ENCODE measurements around the gene SDHAF2. TPM values are rescaled to one million over a fixed set of nuclear protein-coding genes. Genes with fewer than 3 reads are reported as not detected.
"Not testable (repeated sequence)": the region's sequence is repeated elsewhere in the genome, so short reads cannot be mapped to it uniquely, and the experiment has no call there.

SDHAF2 gene
- 82.5 and 85.3 TPM in 2 replicates for total RNA-seq (2014; rRNA removed; shearing (Covaris generic))
- polyA plus RNA-seq (2015; cell fraction: cytosol; rRNA removed), result 53.5 and 76.6 TPM in 2 replicates
- polyA plus RNA-seq (2015; cell fraction: nucleus; rRNA removed), result 53.0 and 59.1 TPM in 2 replicates

- DNase-seq (ENCODE audit: low read depth), result peak; percentile 93
Observed at GRCh38 chr11:61429691-61430582, at the start of gene SDHAF2, which contains the start of gene CPSF7. Gene SDHAF2 (plus strand): TSS chr11:61430124. CDS start chr11:61430147, 23 bp downstream. Gene CPSF7 (minus strand): TSS chr11:61429975. CDS start chr11:61429235, 740 bp downstream.

- no peak for DNase-seq (ENCODE audit: low read depth)
Observed at GRCh38 chr11:61380884-61381283, 49.0 kb upstream of the SDHAF2 start.

DNA sequence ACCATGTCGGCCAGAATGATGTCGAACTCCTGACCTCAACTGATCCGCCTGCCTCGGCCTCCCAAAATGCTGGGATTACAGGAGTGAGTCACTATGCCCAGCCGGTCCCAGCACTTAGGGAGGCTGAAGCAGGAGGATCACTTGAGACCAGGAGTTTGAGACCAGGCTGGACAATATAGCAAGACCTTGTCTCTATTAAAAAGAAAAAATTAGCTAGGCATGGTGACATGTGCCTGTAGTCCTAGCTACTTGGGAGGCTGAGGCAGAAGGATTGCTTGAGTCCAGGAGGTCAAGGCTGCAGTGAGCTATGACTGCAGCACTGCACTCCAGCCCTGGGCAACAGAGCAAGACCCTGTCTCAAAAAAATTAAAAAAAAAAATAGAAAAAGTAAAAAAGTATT lies 46.1 kb upstream of the SDHAF2 start:
- not testable (repeated sequence) for DNase-seq (ENCODE audit: low read depth)

DNA sequence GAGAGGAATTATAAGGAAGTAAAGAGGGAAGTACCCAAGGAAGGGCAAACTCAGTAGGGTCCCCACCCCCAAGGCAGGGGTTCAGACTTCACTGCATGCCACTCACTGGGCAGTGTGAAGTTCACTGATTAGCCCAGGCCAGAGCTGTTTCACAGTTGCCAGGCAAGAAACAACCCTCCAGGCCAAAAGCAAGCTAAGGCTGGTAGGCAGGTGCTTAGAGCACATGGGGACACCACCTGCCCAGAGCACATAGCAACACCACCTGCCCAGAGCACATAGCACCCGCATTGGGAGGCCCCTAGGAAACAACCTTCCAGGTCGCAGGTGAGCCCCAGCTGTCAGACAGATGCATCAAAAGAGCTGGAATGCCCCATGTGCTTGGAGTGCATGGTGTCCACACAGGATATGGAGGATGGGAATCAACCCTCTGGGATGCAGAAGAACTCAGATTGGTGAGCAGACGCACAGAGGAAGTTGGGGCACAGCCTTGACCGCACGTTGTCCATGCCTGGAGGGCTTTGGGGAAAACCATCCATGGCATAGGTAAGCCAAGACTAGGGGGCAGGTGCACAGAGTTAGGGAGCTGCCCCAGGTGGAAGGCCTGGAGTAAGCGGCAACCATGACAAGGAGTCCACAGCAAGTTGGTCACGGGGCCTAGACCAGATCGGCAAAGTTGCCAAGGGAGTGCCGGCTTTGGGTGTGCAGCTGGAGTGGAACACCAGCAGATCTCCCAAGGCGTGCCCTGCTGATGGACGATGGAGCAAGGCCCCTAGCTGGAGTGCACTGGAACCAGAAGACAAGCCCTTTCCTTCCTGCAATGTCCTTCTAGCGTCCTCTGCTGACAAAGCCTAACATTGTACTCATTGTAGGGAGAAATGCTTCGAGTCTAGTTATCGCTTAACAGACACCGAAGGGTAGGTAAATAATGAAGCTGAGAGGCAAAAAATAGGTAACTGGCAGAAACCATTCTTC lies 45.4 kb upstream of the SDHAF2 start:
- no peak for DNase-seq (ENCODE audit: low read depth)

- DNase-seq (ENCODE audit: low read depth), result no peak
Observed at GRCh38 chr11:61390161-61390560, 39.8 kb upstream of the SDHAF2 start.

DNA sequence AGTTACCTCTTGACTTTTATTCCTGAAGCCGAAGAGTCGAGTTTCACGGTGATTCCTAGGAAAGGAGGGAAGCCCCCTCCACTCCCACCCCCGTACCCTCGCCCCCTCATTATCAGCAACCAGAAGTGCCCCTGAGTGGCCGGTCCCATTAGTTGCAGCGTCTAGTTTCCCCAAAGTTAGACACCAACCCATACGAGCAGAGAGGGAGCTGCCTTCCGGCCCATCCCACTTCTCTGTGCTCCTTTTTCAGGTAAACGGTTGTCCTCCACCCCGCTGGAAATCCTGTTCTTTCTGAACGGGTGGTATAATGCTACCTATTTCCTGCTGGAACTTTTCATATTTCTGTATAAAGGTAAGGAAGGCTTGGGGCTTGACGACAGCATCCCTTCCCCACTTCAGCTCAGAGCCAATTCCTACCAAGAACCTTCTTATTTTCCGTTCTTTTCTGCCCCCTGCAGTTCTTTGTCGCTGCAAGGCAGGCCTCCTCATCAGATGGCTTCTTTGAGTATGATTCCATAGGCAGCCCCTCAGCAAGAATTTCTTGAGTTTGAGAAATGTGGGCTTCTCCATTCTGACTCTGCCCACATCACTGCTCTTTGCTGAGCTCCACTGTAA lies 36.8 kb upstream of the SDHAF2 start:
- DNase-seq (ENCODE audit: low read depth), result no peak

- no peak for DNase-seq (ENCODE audit: low read depth)
Observed at GRCh38 chr11:61401173-61401572, 28.8 kb upstream of the SDHAF2 start.

DNA sequence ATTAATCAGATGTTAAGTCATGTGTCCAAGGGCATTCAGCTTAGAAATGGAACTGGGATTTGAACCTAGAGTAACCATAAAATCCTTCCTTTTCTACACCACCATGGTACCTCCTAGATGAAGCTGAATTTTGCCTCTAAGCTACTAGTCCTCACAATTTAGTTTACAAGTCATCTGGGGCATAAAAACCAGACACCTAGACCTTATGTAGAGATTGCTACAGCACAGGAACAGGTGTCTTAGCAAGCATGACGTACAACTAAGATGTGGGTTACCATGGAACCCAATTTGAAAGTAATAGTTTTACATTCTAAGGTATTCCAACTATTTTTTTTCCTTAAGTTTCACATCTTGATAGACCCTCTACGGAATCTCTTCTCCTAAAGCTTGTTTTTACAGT lies 28.4 kb upstream of the SDHAF2 start:
- no peak for DNase-seq (ENCODE audit: low read depth)

- no peak for DNase-seq (ENCODE audit: low read depth)
Observed at GRCh38 chr11:61403658-61404057, 26.3 kb upstream of the SDHAF2 start.

DNA sequence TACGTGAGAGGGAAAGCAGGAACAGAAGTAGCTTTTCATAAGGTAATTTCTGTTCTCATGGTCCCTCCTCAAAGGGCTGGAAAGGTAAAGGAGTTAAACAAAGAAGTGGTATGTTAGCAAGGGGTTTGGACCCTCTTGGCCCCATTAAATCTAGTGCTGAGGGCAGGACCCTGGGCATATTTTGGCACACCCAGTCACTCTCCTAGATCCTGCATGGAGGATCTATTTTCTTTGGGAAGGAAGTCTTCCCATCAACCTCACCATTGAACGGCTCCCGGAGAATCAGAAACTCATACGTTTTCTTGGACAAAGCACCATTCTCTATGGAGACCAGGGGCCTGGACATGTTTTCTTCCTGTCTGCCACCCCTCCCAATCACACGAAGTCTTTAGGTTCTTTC lies 25.8 kb upstream of the SDHAF2 start:
- DNase-seq (ENCODE audit: low read depth), result no peak

DNA sequence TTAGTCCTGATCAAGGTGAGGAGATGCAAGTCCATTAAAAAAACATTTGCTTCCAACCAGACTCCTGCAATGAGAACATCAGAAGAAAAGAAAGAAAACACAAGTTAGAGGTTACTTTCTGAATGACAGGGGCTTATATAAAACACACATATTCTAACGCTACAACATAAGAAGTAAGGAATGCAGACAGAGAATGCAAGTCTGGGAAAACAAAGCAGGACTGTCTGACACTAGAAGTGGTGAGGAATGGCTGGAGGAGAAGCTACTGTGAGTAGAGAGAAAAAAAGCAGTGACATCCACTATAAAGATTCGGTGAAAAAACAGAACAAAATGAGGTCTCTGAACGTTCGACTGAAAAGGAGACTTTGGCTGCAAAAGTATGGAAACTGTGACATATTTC lies 25.3 kb upstream of the SDHAF2 start:
- no peak for DNase-seq (ENCODE audit: low read depth)

DNA sequence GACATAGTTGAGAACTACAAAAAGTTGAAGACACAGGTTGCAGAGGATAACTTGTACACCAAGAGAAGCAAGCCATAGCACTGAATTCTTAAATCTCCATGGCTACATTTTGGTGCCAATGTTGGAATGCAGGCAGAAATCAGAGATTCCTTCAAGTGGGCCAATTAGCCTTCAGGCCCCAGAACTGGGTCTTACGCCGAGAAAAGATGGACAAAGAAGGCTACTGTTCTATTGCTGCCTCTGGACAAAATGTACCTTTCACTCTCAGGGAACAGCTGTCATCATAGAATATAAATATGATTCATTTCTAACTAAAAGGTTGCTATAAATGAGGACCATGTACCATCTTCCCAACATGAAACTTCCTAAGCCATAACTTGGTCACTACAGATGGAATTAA lies 23.9 kb upstream of the SDHAF2 start:
- DNase-seq (ENCODE audit: low read depth), result no peak

DNA sequence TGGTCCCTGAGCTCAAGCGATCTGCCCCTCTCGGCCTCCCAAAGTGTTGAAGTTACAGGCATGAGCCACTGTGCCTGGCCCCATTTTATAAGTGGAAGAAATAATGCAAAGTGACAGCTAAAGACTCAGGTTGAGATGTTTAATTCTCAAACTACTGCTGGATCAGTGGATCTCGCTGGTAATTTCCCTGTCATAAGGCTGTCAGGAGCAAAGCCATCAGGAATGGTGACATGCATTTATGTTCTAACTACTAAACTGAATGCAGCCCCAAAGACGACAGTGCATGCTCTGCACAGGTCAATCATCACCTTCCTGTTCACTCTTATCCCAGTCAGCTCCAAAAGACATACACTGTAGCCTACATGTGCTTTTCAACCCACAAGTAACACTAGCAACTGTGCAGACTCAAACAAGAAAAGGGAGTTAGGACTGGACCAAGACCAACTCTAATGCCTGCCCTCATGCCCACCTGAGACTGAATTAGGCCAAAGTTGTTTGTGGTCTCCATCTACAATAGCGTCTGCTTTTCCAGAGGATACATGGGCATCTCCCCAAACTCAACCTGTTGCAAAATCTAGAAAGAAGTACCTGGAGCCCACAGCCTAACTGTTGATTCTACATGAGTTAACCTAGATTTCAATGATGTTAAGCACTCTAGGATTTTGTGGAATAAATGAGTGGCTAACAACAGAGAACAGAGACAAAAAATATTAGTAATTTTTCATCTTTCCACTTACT lies 22.8 kb upstream of the SDHAF2 start:
- no peak for DNase-seq (ENCODE audit: low read depth)

GRCh38 chr11:61411589-61411988 lies 18.3 kb upstream of the SDHAF2 start:
- no peak for DNase-seq (ENCODE audit: low read depth)

DNA sequence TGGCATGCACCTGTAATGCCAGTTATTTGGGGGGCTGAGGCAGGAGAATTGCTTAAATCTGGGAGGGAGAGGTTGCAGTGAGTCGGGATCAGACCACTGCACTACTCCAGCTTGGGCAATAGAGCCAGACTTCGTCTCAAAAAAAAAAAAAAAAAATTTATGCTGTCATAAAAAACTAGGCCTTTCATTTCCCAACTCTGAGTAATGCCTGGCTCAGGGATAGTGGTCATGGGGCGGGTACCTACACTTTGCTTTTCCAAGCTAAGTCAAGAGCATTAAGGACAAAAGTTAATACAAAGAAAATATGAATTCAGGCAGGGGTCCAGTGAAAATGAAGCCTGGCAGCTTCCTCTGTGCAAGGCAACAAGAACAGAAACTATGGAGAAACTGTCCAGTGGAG lies 16.4 kb upstream of the SDHAF2 start:
- DNase-seq (ENCODE audit: low read depth), result peak; percentile 31

GRCh38 chr11:61414547-61414946 lies 15.4 kb upstream of the SDHAF2 start:
- DNase-seq (ENCODE audit: low read depth), result no peak

GRCh38 chr11:61415381-61415780 lies 14.5 kb upstream of the SDHAF2 start:
- no peak for DNase-seq (ENCODE audit: low read depth)

- no peak for DNase-seq (ENCODE audit: low read depth)
Observed at GRCh38 chr11:61416941-61417340, 13.0 kb upstream of the SDHAF2 start.

DNA sequence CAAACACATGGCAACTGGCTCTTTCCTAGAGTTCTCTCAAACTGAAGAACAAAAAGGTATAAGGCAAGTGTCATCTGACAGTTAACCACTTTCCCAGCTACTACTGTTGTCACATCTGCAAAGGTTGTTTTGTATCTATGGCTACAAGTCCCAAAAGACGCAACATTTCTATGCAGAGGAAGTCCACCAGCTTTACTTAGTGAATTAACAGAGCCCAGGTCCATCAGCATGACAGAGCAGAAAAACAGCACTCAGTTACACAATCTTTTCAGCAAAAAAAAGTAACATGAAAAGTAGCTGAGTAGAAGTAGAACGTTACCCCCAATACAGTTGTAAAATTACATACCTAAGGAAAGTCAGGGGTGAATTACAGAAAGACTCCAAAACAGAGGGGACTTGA lies 12.3 kb upstream of the SDHAF2 start:
- peak; percentile 4 for DNase-seq (ENCODE audit: low read depth)

- no peak for DNase-seq (ENCODE audit: low read depth)
Observed at GRCh38 chr11:61418136-61418535, 11.8 kb upstream of the SDHAF2 start.

DNA sequence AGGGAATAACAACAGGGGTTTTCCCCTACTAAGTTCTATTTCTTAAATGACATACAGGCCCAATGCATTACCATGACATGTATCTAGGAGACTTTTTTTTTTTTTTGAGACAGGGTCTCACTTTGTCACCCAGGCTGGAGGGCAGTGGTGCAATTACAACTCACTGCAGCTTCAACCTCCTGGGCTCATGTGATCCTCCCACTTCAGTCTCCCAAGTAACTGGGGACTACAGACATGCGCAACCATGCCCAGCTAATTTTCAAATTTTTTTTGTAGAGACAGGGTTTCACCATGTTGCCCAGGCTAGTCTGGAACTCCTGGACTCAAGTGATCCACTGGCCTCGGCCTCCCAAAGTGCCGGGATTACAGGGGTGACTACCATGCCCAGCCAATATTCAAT lies 7.7 kb upstream of the SDHAF2 start:
- no peak for DNase-seq (ENCODE audit: low read depth)
